Measurements from ENCODE around the gene HOXA13. TPM values are rescaled to one million over a fixed set of nuclear protein-coding genes. Genes with fewer than 3 reads are reported as not detected.

Gene HOXA13
- total and polyA plus RNA-seq, 4 donors: not detected

DNA sequence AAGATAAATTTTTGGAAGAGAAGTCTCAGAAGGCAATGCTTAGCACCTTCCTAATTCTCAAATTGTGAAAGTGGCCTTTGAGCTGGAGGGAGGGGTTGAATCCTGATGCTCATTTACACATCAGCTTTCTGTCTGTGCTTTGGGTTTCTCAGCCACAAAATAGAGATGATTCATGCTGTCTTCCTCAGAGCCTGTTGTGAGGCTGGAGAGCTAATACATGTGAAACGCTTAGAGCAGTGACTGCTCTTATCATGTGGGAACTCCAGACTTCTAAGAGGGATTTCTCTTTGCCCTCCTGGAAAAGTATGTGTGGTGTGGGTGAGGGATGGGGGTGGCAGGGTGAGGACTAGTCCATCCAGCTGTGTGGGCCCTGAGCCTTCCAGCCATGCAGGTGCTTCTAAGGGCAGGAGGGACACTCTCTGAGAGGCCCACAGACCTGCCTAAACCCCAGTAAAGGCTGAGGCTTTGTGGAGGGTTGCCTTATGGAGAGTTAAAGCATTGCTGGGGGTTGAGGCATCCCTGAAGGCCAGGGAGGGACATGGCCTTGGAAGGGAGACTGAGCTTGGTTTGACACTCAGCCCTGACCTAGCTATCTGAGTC lies 37.9 kb upstream of the HOXA13 start:
- Histone ChIP-seq H3K27ac (ENCODE audit: low read depth in 1 of 2, low read length in 1 of 2) (no peak overlapping the region), H3K9me3 (ENCODE audit: control insufficient read depth in 4 of 4, insufficient read depth in 3 of 4, low read length in 3 of 4) (peaks cover 0 to 14% (median 0%) of the 10 kb centered on the region in 4 donors), H3K27me3 (ENCODE audit: control insufficient read depth in 3 of 3, insufficient read depth in 3 of 3, low read length in 2 of 3) (peaks cover 17 to 87% (median 72%) of the 10 kb centered on the region in 3 donors), H3K36me3 (ENCODE audit: control insufficient read depth in 4 of 4, insufficient read depth in 4 of 4, low read length in 4 of 4) (no peaks in the 10 kb centered on the region), H3K4me3 (no peak overlapping the region), H3K4me1 (ENCODE audit: control insufficient read depth in 5 of 5, insufficient read depth in 5 of 5, low read length in 5 of 5) (peaks cover 0 to 27% (median 3%) of the 10 kb centered on the region in 5 donors), H3K9ac (ENCODE audit: insufficient read depth in 1 of 2, low read length in 2 of 2) (no peak overlapping the region)
- ATAC-seq (ENCODE audit: insufficient read depth, low FRiP score) (no peak), DNase-seq (no peak)
- 80 to 81% methylated on average over 1 of the region's 1 CpG for WGBS, 2 donors
- TF ChIP-seq, protein P1, sequence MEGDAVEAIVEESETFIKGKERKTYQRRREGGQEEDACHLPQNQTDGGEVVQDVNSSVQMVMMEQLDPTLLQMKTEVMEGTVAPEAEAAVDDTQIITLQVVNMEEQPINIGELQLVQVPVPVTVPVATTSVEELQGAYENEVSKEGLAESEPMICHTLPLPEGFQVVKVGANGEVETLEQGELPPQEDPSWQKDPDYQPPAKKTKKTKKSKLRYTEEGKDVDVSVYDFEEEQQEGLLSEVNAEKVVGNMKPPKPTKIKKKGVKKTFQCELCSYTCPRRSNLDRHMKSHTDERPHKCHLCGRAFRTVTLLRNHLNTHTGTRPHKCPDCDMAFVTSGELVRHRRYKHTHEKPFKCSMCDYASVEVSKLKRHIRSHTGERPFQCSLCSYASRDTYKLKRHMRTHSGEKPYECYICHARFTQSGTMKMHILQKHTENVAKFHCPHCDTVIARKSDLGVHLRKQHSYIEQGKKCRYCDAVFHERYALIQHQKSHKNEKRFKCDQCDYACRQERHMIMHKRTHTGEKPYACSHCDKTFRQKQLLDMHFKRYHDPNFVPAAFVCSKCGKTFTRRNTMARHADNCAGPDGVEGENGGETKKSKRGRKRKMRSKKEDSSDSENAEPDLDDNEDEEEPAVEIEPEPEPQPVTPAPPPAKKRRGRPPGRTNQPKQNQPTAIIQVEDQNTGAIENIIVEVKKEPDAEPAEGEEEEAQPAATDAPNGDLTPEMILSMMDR (IDR thresholded peaks at IDR 0.05; ENCODE audit: control extremely low read depth, extremely low read depth): no peak

DNA sequence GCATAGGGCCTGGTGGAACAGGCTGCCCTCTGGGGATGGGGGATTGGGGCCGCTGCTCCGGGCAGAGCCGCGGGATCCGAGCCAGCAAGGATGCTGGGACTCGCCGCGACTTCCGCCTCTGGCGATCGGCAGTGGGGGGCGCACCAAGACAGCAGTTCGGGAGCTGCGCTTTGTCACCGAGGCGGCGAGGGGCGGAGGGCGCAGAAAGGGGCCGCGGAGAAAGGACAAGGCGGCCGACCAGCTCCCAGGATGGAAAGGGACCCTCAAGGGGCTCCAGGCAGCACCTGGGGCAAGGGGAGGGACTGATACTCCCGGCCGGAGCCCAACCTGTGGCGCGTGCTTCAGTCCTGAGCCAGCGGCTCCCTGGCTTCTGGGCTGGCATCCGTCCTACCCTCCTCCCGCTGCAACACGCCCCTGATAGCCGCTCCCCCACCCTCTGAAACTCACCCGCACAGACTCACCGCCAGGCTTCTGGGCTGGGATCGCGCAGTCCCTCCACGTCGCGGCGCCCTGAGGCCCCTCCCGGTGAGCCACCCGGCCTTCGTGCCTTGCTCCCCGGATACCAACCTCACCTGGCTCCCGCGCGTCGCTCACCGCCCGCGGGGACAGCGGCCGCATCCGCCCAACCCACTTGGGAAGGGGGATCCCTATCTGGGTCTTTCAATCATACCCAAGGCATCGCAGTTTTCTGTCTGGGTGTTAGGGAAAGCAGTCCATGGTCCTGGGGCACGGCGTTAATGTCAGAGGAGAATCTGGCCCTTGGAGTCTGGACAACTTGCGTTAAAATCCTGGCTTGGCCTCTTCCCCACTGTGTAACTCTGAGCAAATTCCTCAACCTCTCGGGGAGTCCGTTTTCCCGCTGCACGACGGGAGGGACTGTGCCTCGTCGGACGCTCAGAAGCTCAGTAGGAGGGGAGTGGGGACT lies 35.8 kb upstream of the HOXA13 start:
- Histone ChIP-seq H3K9ac (ENCODE audit: insufficient read depth in 1 of 2, low read length in 2 of 2) (peak overlapping the region in 1 of 2 donors; percentile 5), H3K4me3 (no peak overlapping the region)

DNA sequence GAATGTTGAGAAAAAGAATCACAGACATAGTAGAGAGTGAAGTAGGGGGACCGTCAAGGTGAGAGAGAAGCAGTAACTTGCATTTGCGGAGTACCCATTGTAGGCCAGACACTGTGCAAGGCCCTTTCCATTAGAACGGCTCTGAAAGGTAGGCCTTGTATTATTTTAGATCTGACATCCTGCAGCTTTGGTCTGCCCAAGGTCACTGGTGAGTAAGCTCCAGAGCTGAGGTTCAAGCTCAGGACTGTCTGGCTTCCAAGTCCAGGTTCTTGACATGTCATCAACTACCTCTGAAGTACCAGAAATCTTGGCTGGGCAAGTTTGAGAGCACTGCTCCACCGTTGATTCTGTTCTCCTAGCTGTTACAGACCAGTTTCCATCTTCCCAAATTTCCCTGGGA lies 29.6 kb upstream of the HOXA13 start:
- WGBS, 2 donors: 85 to 89% methylated on average over 4 of the region's 4 CpGs
- ATAC-seq (ENCODE audit: insufficient read depth, low FRiP score) (no peak), DNase-seq (peak in 1 of 3 donors; percentile 9)
- H3K9me3 ChIP-seq (ENCODE audit: control insufficient read depth in 4 of 4, insufficient read depth in 3 of 4, low read length in 3 of 4): no peaks in the 10 kb centered on the region
- TF ChIP-seq, protein P1 (IDR thresholded peaks at IDR 0.05; ENCODE audit: control extremely low read depth, extremely low read depth): no peak
- H3K36me3 ChIP-seq (ENCODE audit: control insufficient read depth in 4 of 4, insufficient read depth in 4 of 4, low read length in 4 of 4): no peaks in the 10 kb centered on the region
- H3K27ac ChIP-seq (ENCODE audit: low read depth in 1 of 2, low read length in 1 of 2): no peak overlapping the region
- H3K27me3 ChIP-seq (ENCODE audit: control insufficient read depth in 3 of 3, insufficient read depth in 3 of 3, low read length in 2 of 3): peaks cover 9 to 80% (median 44%) of the 10 kb centered on the region in 3 donors
- no peak overlapping the region for H3K9ac ChIP-seq (ENCODE audit: insufficient read depth in 1 of 2, low read length in 2 of 2)
- H3K4me1 ChIP-seq (ENCODE audit: control insufficient read depth in 5 of 5, insufficient read depth in 5 of 5, low read length in 5 of 5): peaks cover 0 to 8% (median 0%) of the 10 kb centered on the region in 5 donors
- no peak overlapping the region for H3K4me3 ChIP-seq

More for the DNA sequence above, 35.8 kb upstream of the HOXA13 start:
- WGBS, 2 donors: 6 to 7% methylated on average over 60 to 66 of the region's 66 CpGs
- DNase-seq (peak; percentile 80 to 81 (median 81)), ATAC-seq (ENCODE audit: insufficient read depth, low FRiP score) (no peak)
- Histone ChIP-seq H3K27ac (ENCODE audit: low read depth in 1 of 2, low read length in 1 of 2) (no peak overlapping the region), H3K4me1 (ENCODE audit: control insufficient read depth in 5 of 5, insufficient read depth in 5 of 5, low read length in 5 of 5) (peaks cover 0 to 20% (median 3%) of the 10 kb centered on the region in 5 donors), H3K27me3 (ENCODE audit: control insufficient read depth in 3 of 3, insufficient read depth in 3 of 3, low read length in 2 of 3) (peaks cover 17 to 76% (median 51%) of the 10 kb centered on the region in 3 donors), H3K9me3 (ENCODE audit: control insufficient read depth in 4 of 4, insufficient read depth in 3 of 4, low read length in 3 of 4) (peaks cover 0 to 9% (median 0%) of the 10 kb centered on the region in 4 donors), H3K36me3 (ENCODE audit: control insufficient read depth in 4 of 4, insufficient read depth in 4 of 4, low read length in 4 of 4) (no peaks in the 10 kb centered on the region)
- TF ChIP-seq, protein P1 (IDR thresholded peaks at IDR 0.05; ENCODE audit: control extremely low read depth, extremely low read depth): no peak

Data from lung (tissue), 12 donors.